HG03439 (cell line): Measurements from ENCODE around the gene TRAF3IP3.

Source experiments
- ATAC-seq: cut with Tn5 transposase; IDR thresholded peaks from one replicate; pipeline ENCODE4 v1.9.1; 2021; ENCODE audit warnings: mild to moderate bottlenecking, moderate library complexity; ENCODE audit not compliant: unreplicated experiment

TRAF3IP3 gene

GRCh38 chr1:209755926-209756614 is at the start of gene TRAF3IP3:
TSS of gene TRAF3IP3 (plus strand) at chr1:209756053. CDS start at chr1:209760040, 3,987 bp downstream.
- ATAC-seq, result peak; percentile 82

GRCh38 chr1:209706622-209707021 is 49.2 kb upstream of the TRAF3IP3 start:
- no peak for ATAC-seq

DNA sequence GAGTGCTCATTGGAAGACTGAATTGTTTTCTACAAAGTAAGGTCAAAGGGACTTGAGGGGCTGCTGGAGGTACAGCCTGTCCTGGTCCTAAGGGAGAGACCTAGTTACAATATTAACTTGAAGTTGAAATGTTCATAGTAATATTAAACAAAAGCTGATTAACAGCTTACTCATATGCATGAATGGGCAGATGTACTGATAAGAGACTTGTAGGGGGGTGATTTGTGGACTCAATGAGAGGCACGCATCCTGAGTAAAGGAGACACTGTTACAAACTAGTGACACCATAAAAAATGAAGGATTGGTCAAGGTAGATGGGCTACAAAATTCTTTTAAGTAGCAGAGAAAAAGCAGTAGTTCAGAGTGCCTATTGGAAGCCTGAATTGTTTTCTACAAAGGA is 48.5 kb upstream of the TRAF3IP3 start:
- no peak for ATAC-seq

- ATAC-seq, result no peak
These were observed 47.6 kb upstream of the TRAF3IP3 start for GRCh38 chr1:209708297-209708696.

GRCh38 chr1:209710093-209710492 is 45.8 kb upstream of the TRAF3IP3 start:
- ATAC-seq, result no peak

DNA sequence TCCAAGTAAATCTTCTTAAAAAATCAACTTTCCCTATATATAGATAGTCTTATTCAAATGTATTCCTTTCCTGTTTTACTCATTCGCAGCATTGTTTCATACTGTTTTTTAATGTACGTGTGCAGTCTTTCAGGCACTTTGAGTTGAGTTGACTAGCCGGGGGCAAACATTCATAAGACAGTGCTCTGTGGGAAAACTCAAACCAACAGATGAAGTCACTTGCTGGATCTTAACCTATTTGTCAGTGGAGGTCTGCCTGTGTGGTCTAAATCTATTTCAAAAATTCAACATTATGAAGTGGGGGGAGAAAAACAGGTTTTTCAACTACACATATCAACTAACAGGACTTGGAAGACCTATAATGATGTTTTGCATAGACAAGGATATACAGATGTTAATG is 45.0 kb upstream of the TRAF3IP3 start:
- ATAC-seq, result no peak

GRCh38 chr1:209714338-209714737 is 41.5 kb upstream of the TRAF3IP3 start:
- no peak for ATAC-seq

DNA sequence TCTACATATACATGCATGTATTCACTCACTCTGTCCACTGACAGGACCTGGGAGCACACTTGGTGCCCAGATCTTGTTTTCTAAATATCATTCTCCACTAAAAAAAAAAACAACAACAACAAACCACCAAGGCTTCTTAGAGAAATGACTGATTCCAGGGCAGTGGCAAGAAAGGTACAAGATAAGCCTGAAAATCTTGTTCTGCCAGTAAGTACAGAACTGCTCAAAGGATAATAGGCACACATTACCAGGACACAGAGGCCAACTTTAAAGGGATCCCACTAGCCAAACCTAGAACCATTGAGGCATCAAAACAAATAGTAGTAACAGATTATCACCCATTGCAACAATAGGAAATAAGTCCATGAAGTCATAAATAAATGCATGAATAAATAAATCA is 40.5 kb upstream of the TRAF3IP3 start:
- no peak for ATAC-seq

- no peak for ATAC-seq
These were observed 38.0 kb upstream of the TRAF3IP3 start for GRCh38 chr1:209717818-209718217.

DNA sequence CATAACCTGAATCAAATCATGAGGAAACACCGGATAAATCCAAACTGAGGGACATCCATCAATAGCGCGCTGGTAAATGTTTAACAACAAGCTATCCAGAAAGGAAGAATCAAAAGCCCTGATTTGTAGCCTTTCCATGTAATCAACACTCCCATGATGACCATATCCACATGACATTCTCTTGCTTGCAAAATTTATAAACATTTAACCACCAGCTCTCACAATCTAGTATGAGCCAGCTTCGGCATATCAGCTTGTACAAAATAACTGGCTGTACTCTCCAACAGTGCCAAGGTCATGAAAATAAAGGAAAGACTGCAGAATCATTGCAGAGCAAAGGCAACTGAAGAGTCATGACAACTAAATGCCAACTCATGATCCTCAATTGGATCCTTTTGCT is 35.5 kb upstream of the TRAF3IP3 start:
- no peak for ATAC-seq

GRCh38 chr1:209720826-209721225 is 35.0 kb upstream of the TRAF3IP3 start:
- ATAC-seq, result no peak

DNA sequence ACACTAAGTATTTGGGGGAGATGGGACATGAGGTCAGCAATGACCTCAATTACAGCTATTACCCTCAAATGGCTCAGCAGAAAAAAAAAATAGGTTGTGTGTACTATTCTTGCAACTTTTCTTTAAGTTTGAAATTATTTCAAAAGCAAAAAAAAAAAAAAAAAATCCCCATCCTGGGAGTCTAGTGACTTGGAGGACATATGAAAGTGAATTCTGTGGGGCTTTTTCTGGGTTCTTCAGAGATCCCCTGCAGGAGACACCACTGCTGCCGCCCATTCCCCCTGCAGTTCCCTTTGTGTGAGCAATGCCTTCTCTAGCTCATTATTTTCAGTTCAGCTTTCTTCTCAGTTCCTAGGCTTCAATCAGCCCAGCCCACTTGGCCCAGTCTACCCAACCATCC is 34.5 kb upstream of the TRAF3IP3 start:
- ATAC-seq, result no peak

- no peak for ATAC-seq
These were observed 32.6 kb upstream of the TRAF3IP3 start for GRCh38 chr1:209723265-209723664.

DNA sequence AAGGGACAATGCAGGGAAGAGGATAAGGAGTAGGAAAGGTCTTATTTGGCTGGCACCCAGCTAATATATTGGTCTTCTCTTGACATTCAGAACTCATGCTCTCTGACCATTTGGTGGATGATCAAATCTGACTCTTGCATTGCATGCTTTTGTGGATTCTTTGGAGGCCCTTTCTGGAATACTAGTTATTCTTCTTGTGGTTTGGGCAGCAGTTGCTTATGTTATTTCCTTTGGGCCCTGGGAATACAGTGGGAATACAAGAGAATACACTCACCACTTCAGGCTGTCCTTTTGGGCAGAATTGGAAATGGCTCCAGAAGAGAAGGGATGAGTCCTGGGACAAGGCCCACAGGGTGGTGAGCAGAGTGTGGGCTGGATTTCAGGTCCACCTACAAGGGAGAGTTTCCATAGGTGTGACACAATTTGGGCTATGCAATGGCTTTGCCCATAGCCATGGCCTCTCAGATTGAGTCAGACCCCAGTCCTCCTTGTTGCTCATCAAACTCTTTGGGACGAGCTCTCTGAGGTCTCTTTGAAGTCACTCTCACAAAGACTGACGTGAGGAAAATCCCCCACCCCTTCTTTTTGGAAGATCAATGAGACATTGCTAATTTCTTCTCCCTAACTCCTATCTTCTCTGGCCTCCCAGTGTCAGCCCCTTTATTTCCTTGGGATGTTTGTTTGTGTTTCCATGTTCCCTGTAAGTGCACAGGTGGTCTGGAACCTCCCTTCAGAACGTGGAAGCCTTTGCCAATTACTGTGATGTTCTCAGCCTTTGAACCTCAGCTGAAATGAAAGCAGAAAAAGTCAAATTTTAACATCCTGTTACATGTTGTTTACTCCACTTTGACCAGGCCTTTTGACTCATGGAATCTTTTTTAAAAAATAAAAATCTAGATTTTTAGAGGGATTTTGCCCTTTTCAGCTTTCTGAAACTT is 31.8 kb upstream of the TRAF3IP3 start:
- peak; percentile 47 for ATAC-seq

DNA sequence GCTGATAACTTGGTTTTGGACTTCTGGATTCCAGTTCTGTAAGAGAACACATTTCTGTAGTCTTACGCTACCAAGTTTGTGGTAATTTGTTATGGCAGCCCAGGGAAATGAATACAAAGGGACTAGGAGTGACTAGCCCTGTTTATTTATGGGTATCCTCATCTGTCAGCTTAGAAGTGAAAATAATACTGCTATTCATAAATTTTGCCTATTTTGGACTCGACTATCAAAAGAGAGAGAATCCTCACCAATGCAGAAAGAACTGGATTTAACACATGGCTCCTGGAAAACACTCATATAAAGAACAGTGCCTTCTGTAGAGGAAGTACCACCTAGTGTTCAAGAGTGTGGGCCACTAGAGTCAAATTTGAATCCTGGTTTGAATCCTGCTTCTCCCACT is 28.6 kb upstream of the TRAF3IP3 start:
- no peak for ATAC-seq

DNA sequence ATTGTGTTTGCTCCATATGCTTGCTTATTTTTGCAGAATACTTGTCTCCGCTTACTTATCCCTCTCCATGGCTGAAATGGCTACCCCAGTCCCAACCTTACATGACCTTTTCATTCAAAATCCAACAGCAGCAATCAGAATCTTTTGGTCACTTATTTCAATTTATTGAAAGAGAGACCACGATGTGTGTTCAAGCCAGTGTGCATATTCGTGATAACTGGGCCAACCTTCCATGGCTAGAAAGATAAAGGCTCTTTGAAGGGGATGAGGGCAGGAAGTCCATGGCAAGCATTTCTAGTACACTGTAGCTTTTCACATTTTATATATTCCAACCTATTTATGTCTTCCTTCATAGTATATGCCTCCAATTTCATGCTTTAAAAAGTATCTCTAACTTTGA is 28.1 kb upstream of the TRAF3IP3 start:
- ATAC-seq, result no peak

DNA sequence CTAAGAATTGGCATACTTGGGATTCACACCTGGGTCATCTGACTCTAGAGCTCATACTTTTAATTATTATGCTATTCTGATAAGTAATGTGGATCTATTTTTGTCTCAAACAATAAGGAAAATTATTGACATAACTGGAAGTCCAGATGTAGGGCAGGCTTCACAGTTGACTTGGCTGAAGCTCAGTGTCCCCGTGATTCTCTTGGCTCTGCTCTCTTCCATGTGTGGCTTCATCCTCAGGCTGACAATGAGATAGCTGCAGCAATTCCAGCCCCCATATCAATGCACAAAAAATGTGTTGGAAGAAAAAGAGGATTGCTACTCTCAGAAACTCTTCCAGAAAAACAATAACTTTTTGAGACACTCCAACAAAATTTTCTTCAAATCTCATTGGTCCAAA is 27.4 kb upstream of the TRAF3IP3 start:
- ATAC-seq, result no peak

DNA sequence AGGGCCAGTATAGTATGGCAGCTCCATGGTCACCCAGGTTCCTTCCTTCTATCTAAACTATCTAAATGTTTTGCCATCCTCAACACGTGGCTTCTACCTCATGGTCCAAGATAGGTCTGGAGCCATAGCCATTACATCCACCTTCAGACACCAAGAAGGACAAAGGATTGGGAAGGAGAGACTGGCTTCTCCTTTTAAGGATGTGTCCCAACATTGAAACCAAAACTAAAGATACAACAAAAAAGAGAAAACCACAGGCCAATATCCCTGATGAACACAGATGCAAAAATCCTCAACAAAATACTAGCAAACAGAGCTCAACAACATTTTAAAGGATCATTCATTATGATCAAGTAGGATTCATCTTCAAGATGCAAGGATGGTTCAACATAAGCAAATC is 26.4 kb upstream of the TRAF3IP3 start:
- ATAC-seq, result no peak

GRCh38 chr1:209732725-209733124 is 23.1 kb upstream of the TRAF3IP3 start:
- ATAC-seq, result no peak

- ATAC-seq, result no peak
These were observed 22.3 kb upstream of the TRAF3IP3 start for GRCh38 chr1:209733409-209734192.

DNA sequence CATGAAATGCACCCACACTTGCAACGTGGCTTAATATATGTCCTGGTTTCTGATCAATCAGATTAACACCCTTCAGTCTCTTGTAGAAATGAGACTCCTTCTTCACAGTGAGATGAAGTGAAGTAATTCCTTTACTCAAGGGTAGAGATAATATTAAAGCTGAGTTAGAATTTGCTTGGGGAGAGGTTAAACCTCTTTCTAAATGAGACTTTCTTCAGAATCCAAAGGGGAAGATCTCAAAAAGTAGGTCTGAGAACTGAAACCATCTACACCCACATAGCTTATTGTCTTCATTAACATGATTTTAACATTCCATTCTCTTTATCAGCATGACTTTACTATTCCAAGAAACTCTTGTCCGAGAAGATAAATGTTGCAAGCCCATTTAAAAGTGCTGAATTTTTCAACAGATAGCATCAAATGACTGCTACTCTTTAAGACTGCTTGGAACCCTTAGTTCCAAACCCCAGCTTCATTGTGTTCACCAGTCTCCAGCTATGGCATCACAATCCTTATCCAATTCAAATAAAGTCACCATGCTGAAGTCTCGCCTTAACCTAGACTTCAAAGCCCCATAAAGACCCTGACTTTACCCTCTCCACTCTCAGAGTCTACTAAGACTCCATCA is 19.2 kb upstream of the TRAF3IP3 start:
- no peak for ATAC-seq
